ENCODE data around the gene ADGRB3. TPM values are rescaled to one million over a fixed set of nuclear protein-coding genes. Genes with fewer than 3 reads are reported as not detected.
"Not testable (repeated sequence)": the region's sequence is repeated elsewhere in the genome, so short reads cannot be mapped to it uniquely, and the experiment has no call there.

Gene ADGRB3
- total RNA-seq, 1 donor from 2014 or later: 8.5 TPM

DNA sequence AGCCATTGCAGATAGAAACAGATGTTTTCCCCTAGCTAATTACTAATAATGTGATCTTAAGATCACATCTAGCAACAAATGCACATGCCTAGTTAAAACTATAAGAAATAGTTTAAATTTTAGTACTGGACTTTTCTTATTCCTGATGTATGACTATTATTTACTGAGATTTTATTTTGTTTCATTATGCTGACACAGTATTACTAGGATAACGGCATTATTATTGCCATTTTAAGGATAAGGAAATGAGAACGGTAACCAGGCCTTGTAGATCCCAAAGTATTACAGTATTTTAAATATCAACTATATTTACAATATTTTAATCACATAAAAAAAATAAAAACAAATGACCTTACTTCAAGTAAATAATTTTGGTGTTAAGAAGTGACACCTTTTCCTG, 240.3 kb downstream of the ADGRB3 start:
- ATAC-seq (no peak), DNase-seq (ENCODE audit: low spot score) (no peak)
- intact Hi-C loops (cut with DNase I): no loop called here

DNA sequence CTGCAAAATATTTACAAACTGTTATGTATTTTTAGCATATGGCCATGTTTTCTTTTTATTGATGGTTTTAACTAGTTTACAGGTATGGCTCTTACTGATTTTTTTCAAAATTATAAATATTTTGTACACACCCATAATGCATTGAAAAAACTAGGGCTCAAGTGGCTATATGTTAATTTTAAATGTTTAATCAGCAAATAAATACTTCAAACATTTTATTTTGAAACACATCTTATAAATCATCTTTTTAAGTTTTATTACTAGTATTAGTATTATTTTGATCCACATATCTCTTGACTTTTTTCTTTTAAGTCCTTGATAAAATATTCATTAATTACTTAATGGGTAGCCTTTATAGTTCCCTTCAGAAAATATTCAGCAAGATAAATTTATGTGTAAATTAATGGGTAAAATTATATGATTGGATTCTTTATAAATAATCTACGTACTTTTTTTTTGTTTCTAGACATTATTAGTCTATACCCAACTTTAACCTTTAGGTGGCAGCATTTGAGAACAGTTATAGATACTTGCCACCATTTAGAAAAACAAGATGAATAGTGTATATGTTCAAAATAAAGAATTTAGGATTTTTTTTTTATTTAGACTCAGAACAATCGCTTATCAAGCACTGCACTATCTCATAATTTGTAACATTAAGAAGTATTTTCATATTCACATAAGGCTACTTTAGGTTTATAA, 241.9 kb downstream of the ADGRB3 start:
- ATAC-seq (no peak), DNase-seq (ENCODE audit: low spot score) (no peak)
- intact Hi-C loops (cut with DNase I): no loop called here

DNA sequence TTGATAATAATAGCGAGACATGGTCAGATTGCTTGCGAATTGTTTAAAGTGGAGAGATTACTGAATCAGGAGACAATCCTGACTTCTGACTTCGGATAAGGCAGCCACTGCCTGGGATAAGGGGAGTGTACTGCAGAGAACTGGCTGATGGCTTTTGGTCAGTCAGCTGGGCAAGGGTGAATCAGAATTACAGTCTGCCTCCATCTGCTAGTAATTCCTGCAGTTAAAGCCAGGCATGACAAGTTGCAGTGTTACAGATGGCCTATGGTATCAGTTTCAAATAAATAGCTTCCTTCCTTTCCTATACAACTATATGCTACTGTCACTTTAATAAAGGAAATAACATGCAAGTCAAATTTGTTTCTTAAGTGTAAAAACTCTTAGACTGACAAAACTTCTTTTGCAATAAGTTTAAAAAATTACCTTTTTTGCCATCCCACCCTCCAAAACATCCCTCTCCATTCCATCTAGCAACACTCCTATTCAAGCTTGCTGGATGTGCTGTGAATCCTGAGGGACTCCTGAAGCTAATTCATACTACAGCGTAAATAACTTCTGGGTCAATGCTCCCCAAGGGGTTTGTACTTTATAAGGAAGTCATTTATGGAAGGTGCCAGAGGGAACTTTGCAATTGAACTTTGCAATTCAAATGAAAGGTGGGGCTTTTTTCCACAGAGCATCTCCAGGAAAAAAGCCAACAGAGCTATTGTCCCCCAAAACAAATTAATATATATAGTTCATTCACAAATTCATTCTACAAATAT, 245.2 kb downstream of the ADGRB3 start:
- intact Hi-C loops (cut with DNase I): no loop called here
- no peak for ATAC-seq
- DNase-seq (ENCODE audit: low spot score): no peak

DNA sequence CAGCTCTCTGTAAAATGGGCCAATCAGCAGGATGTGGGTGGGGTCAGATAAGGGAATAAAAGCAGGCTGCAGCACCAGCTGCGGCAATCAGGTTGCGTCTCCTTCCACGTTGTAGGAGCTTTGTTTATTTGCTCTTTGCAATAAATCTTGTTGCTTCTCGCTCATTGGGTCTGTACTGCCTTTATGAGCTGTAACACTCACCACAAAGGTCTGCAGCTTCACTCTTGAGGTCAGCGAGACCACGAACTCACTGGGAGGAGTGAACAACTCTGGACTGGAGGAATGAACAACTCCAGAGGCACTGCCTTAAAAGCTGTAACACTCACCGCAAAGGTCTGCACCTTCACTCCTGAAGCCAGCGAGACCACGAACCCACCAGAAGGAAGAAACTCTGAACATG, 248.2 kb downstream of the ADGRB3 start:
- ATAC-seq; intact Hi-C loops (cut with DNase I); DNase-seq (ENCODE audit: low spot score): not testable (repeated sequence)

DNA sequence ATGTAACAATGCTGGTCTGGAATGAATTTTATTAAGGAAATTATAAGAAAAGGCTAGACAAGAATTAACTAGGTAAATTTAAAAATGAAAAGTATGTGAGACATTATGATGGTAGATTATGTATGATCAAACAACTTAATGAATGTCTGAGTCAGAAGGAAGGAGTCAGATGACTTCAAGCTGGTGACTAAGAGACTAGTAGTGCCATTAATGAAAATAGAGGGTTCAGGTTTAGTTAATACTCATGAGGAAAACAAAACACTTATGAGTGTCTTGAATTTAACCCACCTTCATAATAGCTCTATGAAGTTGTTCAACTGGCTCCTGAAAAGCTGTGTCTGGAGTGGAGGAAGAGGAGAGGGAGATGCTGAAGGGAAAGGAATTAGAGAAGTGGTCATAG, 256.3 kb downstream of the ADGRB3 start:
- ATAC-seq (no peak), DNase-seq (ENCODE audit: low spot score) (no peak)
- intact Hi-C loops (cut with DNase I): no loop called here

DNA sequence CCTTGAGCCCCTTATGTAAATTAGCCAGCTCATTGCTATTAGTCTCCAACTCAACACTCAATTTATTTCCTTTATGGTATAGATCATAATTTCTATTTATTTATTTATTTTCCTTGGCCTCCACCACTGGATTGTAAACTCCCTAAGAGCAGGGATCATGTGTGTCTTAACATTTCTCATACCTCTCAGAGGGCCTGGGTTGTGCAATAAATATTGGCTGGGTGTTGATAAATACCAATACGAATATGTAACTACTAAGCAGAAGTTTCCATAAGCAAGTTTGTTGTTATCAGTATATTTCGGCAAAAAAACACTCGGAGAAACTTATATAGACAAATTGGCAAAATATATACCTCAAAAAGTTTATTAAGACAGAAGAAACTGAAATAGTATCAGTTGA, 257.4 kb downstream of the ADGRB3 start:
- intact Hi-C loops (cut with DNase I): no loop called here
- DNase-seq (ENCODE audit: low spot score) (no peak), ATAC-seq (peak; percentile 68)

DNA sequence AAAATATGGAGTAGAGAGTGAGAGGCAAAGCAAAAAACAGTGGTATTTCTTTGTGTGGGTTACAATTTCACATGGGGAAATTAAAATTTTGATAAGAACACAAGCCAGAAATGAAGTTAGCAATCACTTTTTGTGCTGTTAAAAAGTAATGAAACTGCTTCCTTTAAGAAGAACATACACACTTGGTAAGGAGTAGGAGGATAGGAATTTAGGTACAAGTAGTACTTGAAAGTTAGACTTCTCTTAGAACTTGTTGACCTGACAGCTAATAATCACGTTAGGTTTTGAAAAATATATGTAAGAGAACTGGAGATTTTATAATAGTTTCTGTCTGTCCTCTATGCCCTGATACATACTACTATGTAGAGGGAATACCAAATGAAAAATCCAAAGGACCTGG, 260.8 kb downstream of the ADGRB3 start:
- intact Hi-C loops (cut with DNase I): no loop called here
- no peak for DNase-seq (ENCODE audit: low spot score)
- ATAC-seq: no peak

DNA sequence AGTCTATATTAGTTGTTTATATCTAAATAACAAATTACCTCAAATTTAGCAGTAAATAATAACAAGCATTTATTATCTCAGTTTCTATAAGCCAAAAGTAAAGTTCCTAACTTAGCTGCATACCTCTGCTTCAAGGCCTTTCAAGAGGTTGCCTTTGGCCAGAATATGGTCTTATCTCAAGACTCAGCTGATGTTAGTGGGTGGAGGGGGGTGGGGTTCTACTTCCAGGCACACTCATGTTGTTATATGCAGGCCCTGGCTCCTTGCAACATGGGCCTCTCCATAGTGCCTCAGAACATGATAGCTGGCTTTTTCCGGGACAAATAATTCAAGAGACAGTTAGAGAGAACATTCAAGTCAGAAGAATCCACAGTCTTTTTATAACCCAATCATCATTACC, 266.0 kb downstream of the ADGRB3 start:
- intact Hi-C loops (cut with DNase I): no loop called here
- no peak for ATAC-seq

DNA sequence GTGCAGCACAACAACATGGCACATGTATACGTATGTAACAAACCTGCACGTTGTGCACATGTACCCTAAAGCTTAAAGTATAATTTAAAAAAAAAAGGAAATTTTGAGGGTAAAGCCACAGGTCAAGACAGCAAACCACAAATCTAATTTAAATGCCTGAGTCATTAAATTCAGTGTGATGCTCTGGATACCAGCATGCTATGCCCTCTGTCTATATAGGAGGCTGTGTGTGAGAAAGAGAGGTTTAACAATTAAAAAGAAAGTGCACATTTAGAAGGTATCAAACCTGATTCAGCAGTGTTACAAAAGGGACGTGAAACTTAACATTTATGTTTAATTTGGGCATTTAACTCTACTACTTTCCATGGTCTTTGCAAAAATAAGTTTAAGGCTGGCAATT, 276.3 kb downstream of the ADGRB3 start:
- intact Hi-C loops (cut with DNase I): no loop called here
- no peak for DNase-seq (ENCODE audit: low spot score)
- no peak for ATAC-seq

More for the DNA sequence above, 266.0 kb downstream of the ADGRB3 start:
- no peak for DNase-seq (ENCODE audit: low spot score)

DNA sequence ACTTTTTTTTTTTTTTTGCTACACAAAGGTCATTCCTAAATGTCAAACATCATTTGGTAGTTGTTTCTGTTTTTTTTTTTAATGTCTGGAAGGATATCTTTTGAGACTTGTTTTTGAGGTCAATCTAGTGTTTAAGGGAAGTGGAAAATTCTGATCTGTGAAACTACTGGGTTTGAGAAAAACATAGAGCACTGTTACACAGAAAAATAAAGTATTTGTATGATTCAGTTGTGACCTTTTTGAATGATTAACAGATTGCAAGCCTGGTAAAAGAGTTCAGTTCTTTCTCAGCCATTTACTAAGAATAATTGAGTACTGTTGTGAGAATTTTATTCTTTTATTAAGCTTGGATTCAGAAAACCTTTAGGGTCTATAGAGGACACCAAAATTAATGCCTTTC, 276.7 kb downstream of the ADGRB3 start:
- intact Hi-C loops (cut with DNase I): no loop called here
- ATAC-seq (no peak), DNase-seq (ENCODE audit: low spot score) (no peak)

DNA sequence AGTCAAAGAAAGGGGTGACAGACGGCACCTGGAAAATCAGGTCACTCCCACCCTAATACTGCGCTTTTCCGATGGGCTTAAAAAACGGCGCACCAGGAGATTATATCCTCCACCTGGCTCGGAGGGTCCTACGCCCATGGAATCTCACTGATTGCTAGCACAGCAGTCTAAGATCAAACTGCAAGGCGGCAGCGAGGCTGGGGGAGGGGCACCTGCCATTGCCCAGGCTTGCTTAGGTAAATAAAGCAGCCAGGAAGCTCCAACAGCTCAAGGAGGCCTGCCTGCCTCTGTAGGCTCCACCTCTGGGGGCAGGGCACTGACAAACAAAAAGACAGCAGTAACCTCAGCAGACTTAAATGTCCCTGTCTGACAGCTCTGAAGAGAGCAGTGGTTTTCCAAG, 277.7 kb downstream of the ADGRB3 start:
- intact Hi-C loops (cut with DNase I); DNase-seq (ENCODE audit: low spot score); ATAC-seq: not testable (repeated sequence)

DNA sequence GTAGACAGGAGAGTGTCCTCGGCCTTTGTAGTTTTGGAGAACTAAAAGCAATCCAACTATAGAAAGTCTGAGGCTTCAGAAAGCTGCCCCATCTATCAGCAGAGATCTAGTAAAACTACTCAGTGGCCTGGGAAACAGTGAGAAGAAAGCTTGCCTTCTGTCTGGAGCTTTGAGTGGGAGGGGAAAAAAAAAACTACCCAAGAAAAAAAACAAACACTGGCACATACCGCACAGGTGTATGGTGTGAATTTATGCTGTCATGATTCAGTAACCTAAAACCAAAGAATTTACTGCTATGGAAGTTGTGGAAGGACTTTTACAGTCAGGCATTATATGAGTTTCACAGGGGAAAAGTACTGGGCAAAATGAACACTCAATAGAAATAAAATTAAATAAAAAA, 280.5 kb downstream of the ADGRB3 start:
- no peak for DNase-seq (ENCODE audit: low spot score)
- ATAC-seq: no peak
- intact Hi-C loops (cut with DNase I): no loop called here

DNA sequence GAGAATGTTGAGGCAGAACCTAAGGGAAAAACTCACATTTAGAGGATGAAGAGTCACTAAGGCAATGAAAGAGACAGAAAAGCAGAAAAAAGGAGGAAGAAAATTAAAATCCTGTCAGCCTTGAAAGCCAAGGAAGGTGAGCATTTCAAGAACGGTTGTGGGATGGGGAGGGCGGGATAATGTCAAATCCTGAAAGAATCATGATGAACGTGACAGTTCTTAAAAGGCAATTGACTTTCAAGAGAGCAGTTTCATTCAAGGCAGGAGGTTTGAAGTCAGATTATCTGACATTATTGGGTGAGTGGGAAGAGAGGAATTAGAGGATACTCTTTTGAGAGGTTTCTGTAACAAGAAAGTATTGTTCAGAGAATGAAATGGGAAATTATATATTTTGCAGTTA, 284.5 kb downstream of the ADGRB3 start:
- intact Hi-C loops (cut with DNase I): no loop called here
- ATAC-seq (no peak), DNase-seq (ENCODE audit: low spot score) (no peak)

DNA sequence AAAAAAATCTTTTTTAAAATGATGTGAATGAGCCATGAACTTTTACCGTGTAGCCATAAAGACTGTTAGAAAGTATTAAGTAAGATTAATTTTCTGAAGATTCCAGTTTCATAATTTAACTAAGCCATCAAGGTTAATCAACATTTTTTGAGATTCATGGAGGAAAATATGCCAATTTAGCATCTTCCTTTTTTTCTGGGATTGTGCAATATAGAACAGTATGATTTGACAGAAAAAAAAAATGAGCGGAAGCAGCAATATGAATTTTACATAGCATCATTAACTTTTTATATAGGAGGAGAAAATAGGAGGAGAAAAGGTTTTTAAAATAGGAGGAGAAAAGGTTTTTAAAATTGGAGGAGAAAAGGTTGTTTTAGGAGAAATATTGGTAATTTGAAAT, 306.3 kb downstream of the ADGRB3 start:
- DNase-seq (ENCODE audit: low spot score) (no peak), ATAC-seq (no peak)
- intact Hi-C loops (cut with DNase I): no loop called here

DNA sequence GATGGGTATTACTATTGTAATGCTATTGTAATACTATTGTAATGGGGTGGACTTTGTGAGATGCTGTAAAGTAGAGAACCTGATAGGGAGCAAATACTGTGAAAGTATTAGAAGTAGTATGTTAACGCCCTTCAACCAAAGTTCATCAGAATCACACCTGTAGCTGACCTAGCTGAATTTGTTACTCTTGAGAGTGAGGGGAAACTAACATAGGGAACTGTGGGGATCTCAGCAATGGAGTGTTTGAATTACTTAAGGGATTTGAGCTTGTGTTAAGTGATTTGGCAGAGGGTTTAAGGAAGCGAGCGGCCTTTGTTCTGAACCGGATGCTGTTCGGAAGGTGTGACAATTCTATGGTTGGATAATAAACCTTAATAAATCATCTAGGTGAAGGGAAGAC, 312.6 kb downstream of the ADGRB3 start:
- ATAC-seq (no peak), DNase-seq (ENCODE audit: low spot score) (no peak)
- intact Hi-C loops (cut with DNase I): no loop called here

DNA sequence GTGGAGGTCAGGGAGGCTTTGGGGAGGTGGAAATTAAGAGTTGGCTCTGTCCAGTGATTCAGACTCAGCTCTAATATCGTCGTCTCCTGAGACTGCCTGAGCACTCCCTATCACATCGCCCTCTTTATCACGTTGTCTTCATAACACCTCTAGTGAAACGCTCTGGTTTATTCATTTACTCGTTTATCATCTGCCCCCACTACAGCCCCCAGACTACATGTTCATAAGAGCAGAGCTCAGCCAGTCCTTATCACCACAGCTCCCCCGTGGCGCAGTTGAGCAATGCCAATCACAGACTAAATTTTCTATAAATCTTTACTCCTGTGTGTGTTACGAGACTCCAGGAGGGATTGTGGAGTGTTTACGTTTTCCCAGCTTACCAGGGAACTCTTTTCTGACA, 316.2 kb downstream of the ADGRB3 start:
- ATAC-seq (no peak), DNase-seq (ENCODE audit: low spot score) (no peak)
- intact Hi-C loops (cut with DNase I): no loop called here

DNA sequence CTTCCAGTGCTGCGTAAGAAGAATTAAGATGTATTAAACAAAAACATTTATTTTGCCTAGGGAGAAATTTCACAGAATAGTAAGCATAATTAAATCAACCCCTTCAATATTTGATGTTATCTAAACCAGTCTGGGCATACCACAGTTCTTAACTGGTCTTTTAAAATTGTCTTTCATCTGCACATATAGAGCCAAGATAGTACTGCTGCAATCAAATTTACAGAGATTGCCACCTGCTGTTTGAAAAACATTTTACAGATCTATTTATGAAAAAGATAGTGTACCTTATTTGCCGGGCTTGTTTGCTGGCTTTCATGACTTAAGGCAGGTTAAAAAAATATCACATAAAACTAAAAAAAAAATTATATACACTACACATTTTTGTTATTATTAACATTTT, 323.2 kb downstream of the ADGRB3 start:
- DNase-seq (ENCODE audit: low spot score): no peak
- ATAC-seq: no peak
- intact Hi-C loops (cut with DNase I): no loop called here

DNA sequence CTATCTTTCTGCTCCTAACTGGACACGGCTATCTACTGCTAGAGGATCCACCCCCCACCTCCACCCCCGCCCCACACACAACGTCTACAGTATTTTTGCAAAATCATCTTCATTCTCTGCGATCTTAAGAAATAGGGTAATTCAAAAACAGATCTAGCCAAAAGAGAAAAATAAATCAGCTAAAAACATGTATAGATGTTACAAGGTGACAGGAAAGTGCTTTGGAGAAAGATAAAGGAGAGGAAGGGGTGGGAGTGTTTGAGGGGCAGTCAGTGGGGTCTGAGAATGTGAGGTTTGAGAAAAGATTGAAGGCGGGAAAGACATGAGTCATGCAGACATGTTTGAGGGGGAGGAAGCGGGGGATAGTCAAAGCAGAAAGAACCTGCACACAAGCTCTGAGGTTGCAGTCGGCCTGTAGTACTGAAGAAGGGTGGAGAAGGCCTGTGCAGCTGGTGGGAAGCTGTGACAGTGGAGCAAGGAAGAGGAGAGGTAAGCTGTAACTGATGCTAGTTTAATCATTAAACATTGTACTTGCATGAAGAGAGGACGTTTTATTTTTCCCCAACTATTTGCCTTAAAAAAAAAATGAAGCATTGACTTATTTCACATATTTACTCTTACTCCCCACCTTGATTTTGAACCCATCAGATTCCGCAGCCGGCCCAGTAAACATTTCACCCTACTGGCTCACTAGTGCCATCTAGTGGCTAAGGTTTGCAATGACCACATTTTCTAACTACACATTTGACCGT, 332.6 kb downstream of the ADGRB3 start:
- intact Hi-C loops (cut with DNase I): no loop called here
- DNase-seq (ENCODE audit: low spot score) (peak; percentile 76), ATAC-seq (peak; percentile 79)

DNA sequence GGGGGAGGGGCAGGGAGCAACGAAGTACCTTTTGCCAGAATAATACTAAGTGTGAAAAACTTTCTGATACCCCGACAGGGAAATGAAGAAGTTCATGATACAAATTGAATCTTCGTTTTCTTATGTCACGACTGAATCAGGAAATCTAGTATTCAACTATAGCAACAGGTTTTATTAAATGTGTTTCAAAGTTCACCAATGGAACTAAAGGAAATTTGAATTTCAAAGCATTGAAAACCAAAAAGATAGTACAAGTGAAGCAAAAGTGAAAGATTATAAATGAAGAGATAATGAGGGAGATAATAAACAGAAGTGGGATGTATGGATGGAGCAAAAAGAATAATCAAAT, 333.2 kb downstream of the ADGRB3 start:
- ATAC-seq: no peak
- DNase-seq (ENCODE audit: low spot score): no peak
- intact Hi-C loops (cut with DNase I): no loop called here

DNA sequence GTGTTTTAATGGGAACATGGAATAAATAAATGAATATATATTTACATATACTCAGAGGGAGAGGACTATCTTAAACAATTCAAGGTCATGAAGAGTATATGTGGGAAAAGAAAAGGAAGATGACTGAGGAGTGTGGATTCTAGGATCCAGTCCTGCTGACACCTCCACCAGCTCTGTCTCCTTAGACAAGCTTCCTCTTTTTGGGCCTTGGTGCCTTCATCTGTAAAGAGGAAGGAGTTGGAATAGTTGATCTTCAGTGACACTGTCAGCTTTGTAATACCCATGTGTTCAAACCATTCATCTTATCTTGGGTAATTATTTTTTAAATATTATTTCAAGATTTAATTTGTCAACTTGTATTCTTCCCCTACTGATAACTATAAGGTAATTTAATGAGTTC, 338.0 kb downstream of the ADGRB3 start:
- ATAC-seq (no peak), DNase-seq (ENCODE audit: low spot score) (no peak)
- intact Hi-C loops (cut with DNase I): no loop called here
